H1 (cell line): Measurements from ENCODE around the gene PSME3. TPM values are rescaled to one million over a fixed set of nuclear protein-coding genes. Genes with fewer than 3 reads are reported as not detected.

Experiments
- CTCF ChIA-PET: fragments of 300-600 bp; sonication (Branson Sonifier 250); formaldehyde crosslinking; loops from one replicate; lab custom pipeline; 2021; ENCODE audit not compliant: partially characterized antibody; lab: Charles Lee
- POLR2A ChIA-PET: fragments of 300-600 bp; sonication (Branson Sonifier 250); formaldehyde crosslinking; loops from one replicate; lab custom pipeline; 2021; ENCODE audit warnings: inconsistent platforms; ENCODE audit not compliant: partially characterized antibody; lab: Charles Lee
- DNase-seq, 2 experiments: peaks; one replicate each; pipeline versions ENCODE4 v3.0.0 to v3.0.0-alpha.2; 2010 to 2022; ENCODE audit warnings: low spot score in 2 of 2, low read depth in 1 of 2, mixed read lengths in 1 of 2
- FAIRE-seq: peaks from 2 replicates; lab custom pipeline; 2011; peaks lifted over from hg19 to GRCh38; lab: Jason Lieb, UNC
- H2AFZ ChIP-seq: 2 replicates; pipeline ENCODE4 v1.8.1; 2012; ENCODE audit warnings: low read length, inconsistent platforms
- H2AK5ac ChIP-seq: 2 replicates; pipeline ENCODE4 v1.6.1; 2013; ENCODE audit warnings: low read depth, low read length
- H2BK120ac ChIP-seq: replicated peaks from 2 replicates; pipeline ENCODE3; 2013; ENCODE audit warnings: low read depth, low read length, inconsistent platforms
- H2BK12ac ChIP-seq: 2 replicates; pipeline ENCODE4 v1.6.1; 2013; ENCODE audit warnings: low read depth, low read length
- H2BK15ac ChIP-seq: 2 replicates; pipeline ENCODE4 v1.6.1; 2013; ENCODE audit warnings: low read length
- H2BK20ac ChIP-seq: 2 replicates; pipeline ENCODE4 v1.6.1; 2013; ENCODE audit warnings: low read length
- H2BK5ac ChIP-seq: 2 replicates; pipeline ENCODE4 v1.6.1; 2013; ENCODE audit warnings: low read depth, low read length
- H3K14ac ChIP-seq: 2 replicates; pipeline ENCODE4 v1.6.1; 2013; ENCODE audit warnings: inconsistent platforms; ENCODE audit not compliant: insufficient read length
- H3K18ac ChIP-seq: 2 replicates; pipeline ENCODE4 v1.6.1; 2013; ENCODE audit warnings: low read length; ENCODE audit errors: extremely low read depth
- H3K23ac ChIP-seq: 2 replicates; pipeline ENCODE4 v1.6.1; 2013; ENCODE audit warnings: inconsistent platforms; ENCODE audit not compliant: insufficient read length
- H3K23me2 ChIP-seq: 2 replicates; pipeline ENCODE4 v1.6.1; 2013; ENCODE audit warnings: low read depth, low read length
- H3K27ac ChIP-seq: 2 replicates; pipeline ENCODE4 v1.6.1; 2011; ENCODE audit warnings: low read depth, low read length, inconsistent platforms
- H3K27me3 ChIP-seq, 4 experiments: replicated peaks in 1 of 4; 1 replicate in 1 of 4; 2 replicates in 3 of 4; pipeline versions ENCODE4 v1.6.1 to v1.8.1; 2011 to 2013; ENCODE audit warnings: low read length in 3 of 4, mild to moderate bottlenecking in 3 of 4, inconsistent platforms in 2 of 4, mixed read lengths in 2 of 4, moderate library complexity in 1 of 4; ENCODE audit not compliant: control insufficient read depth in 3 of 4, insufficient read depth in 3 of 4; ENCODE audit errors: extremely low read depth in 1 of 4
- H3K36me3 ChIP-seq, 4 experiments: 2 replicates each; pipeline versions ENCODE4 v1.6.1 to v1.8.1; 2011 to 2013; ENCODE audit warnings: mild to moderate bottlenecking in 4 of 4, low read length in 3 of 4, moderate library complexity in 2 of 4, control low read depth in 1 of 4, inconsistent platforms in 1 of 4; ENCODE audit not compliant: insufficient read depth in 4 of 4, control insufficient read depth in 2 of 4
- H3K4ac ChIP-seq: replicated peaks from 2 replicates; pipeline ENCODE3; 2013; ENCODE audit warnings: low read length, low read depth, mixed read lengths, inconsistent platforms; ENCODE audit not compliant: insufficient read length
- H3K4me1 ChIP-seq, 4 experiments: replicated peaks in 1 of 4; 1 replicate in 1 of 4; 2 replicates in 3 of 4; pipeline versions ENCODE4 v1.6.1 to v1.8.1; 2011 to 2013; ENCODE audit warnings: low read length in 3 of 4, inconsistent platforms in 2 of 4, mixed read lengths in 1 of 4; ENCODE audit not compliant: insufficient read depth in 4 of 4, control insufficient read depth in 3 of 4
- H3K4me2 ChIP-seq, 2 experiments: 2 replicates each; pipeline versions ENCODE4 v1.6.1 to v1.8.1; 2011 to 2013; ENCODE audit warnings: low read depth in 2 of 2, low read length in 2 of 2, control low read depth in 1 of 2, inconsistent platforms in 1 of 2, mild to moderate bottlenecking in 1 of 2; ENCODE audit not compliant: insufficient read depth in 1 of 2
- H3K4me3 ChIP-seq, 4 experiments: fragments of 200-600, 300-600 bp in 1 of 4; sonication (generic), shearing (Covaris generic), sonication (Bioruptor Twin) in 1 of 4; 2 replicates each; pipeline versions ENCODE4 v1.5.1 to v1.8.1; 2011 to 2016; ENCODE audit warnings: low read length in 4 of 4, low read depth in 3 of 4, control low read depth in 2 of 4, inconsistent platforms in 2 of 4, mild to moderate bottlenecking in 2 of 4, mixed read lengths in 1 of 4, moderate library complexity in 1 of 4; ENCODE audit not compliant: insufficient read depth in 2 of 4; ENCODE audit errors: extremely low read depth in 1 of 4
- H3K56ac ChIP-seq: replicated peaks from 2 replicates; pipeline ENCODE3; 2013; ENCODE audit warnings: low read depth, mild to moderate bottlenecking, mixed read lengths, low read length, inconsistent platforms; ENCODE audit not compliant: insufficient read length
- H3K79me1 ChIP-seq: 2 replicates; pipeline ENCODE4 v1.6.1; 2013; ENCODE audit warnings: low read depth, low read length, control low read depth
- H3K79me2 ChIP-seq, 2 experiments: 2 replicates each; pipeline versions ENCODE4 v1.6.1 to v1.8.1; 2012 to 2013; ENCODE audit warnings: low read length in 2 of 2, mild to moderate bottlenecking in 2 of 2, inconsistent platforms in 1 of 2; ENCODE audit not compliant: insufficient read depth in 2 of 2, control insufficient read depth in 1 of 2
- H3K9ac ChIP-seq, 4 experiments: replicated peaks in 1 of 4; 1 replicate in 1 of 4; 2 replicates in 3 of 4; pipeline versions ENCODE4 v1.6.1 to v1.8.1; 2011 to 2013; ENCODE audit warnings: low read depth in 3 of 4, low read length in 3 of 4, control low read depth in 2 of 4, mild to moderate bottlenecking in 2 of 4, moderate library complexity in 2 of 4, inconsistent platforms in 1 of 4; ENCODE audit errors: extremely low read depth in 1 of 4
- H3K9me3 ChIP-seq, 2 experiments: 2 replicates each; pipeline versions ENCODE4 v1.6.1 to v1.8.1; 2012 to 2013; ENCODE audit warnings: mild to moderate bottlenecking in 2 of 2, moderate library complexity in 2 of 2, control low read depth in 1 of 2, inconsistent platforms in 1 of 2, low read depth in 1 of 2, low read length in 1 of 2, mixed read lengths in 1 of 2; ENCODE audit not compliant: insufficient read depth in 2 of 2
- H4K20me1 ChIP-seq, 2 experiments: replicated peaks in 1 of 2; 2 replicates each; pipeline versions ENCODE3 to v1.8.1; 2011 to 2013; ENCODE audit warnings: inconsistent platforms in 2 of 2, low read length in 2 of 2, mild to moderate bottlenecking in 1 of 2; ENCODE audit not compliant: insufficient read depth in 2 of 2, control insufficient read depth in 1 of 2
- H4K5ac ChIP-seq: 2 replicates; pipeline ENCODE4 v1.6.1; 2013; ENCODE audit warnings: low read length, low read depth, mixed read lengths, inconsistent platforms; ENCODE audit not compliant: insufficient read length
- H4K8ac ChIP-seq: 2 replicates; pipeline ENCODE4 v1.8.0; 2013; ENCODE audit warnings: mild to moderate bottlenecking, moderate library complexity, low read length, inconsistent platforms; ENCODE audit not compliant: insufficient read depth; ENCODE audit errors: extremely low read depth
- H4K91ac ChIP-seq: replicated peaks from 2 replicates; pipeline ENCODE3; 2013; ENCODE audit warnings: low read length, mixed read lengths, inconsistent platforms; ENCODE audit not compliant: insufficient read length
- BACH1 ChIP-seq: IDR thresholded peaks from 2 replicates; pipeline ENCODE4 v1.6.1; 2012; ENCODE audit warnings: low read length, improper control_type of control experiment
- CBX8 ChIP-seq: fragments of 300-800, 300-1000 bp; sonication (generic); IDR thresholded peaks from 2 replicates; pipeline ENCODE4 v1.7.1; 2016; ENCODE audit warnings: low read depth, low read length, borderline replicate concordance
- CEBPB ChIP-seq: IDR thresholded peaks from 2 replicates; pipeline ENCODE4 v1.6.1; 2012; ENCODE audit warnings: low read depth, low read length
- CREB1 ChIP-seq: IDR thresholded peaks from 2 replicates; pipeline ENCODE4 v1.6.1; 2012; ENCODE audit warnings: inconsistent platforms
- EP300 ChIP-seq, 2 experiments: IDR thresholded peaks; 1 replicate in 1 of 2; 2 replicates in 1 of 2; pipeline ENCODE4 v1.6.1; 2011 to 2012; ENCODE audit warnings: low read depth in 2 of 2, low read length in 2 of 2, mild to moderate bottlenecking in 2 of 2, borderline replicate concordance in 1 of 2, inconsistent platforms in 1 of 2, moderate library complexity in 1 of 2
- GABPA ChIP-seq: IDR thresholded peaks from 2 replicates; pipeline ENCODE4 v1.6.1; 2011; ENCODE audit warnings: mild to moderate bottlenecking, low read length, moderate library complexity, borderline replicate concordance; ENCODE audit not compliant: insufficient read depth
- KDM4A ChIP-seq: IDR thresholded peaks from one replicate; pipeline ENCODE4 v1.7.1; 2012; ENCODE audit warnings: low read depth, mild to moderate bottlenecking, moderate library complexity, low read length, inconsistent platforms; ENCODE audit not compliant: severe bottlenecking
- KDM5A ChIP-seq: fragments of 200-600 bp; IDR thresholded peaks from 2 replicates; pipeline ENCODE4 v1.7.1; 2012; ENCODE audit warnings: mild to moderate bottlenecking, low read length, inconsistent platforms, mixed read lengths
- MAFK ChIP-seq: IDR thresholded peaks from 2 replicates; pipeline ENCODE4 v1.6.1; 2012; ENCODE audit warnings: low read depth, mild to moderate bottlenecking, improper control_type of control experiment, low read length
- RBBP5 ChIP-seq: IDR thresholded peaks from 2 replicates; pipeline ENCODE4 v1.7.1; 2012; ENCODE audit warnings: low read depth, mild to moderate bottlenecking, inconsistent platforms, low read length, moderate library complexity, borderline replicate concordance
- SP1 ChIP-seq: IDR thresholded peaks from 2 replicates; pipeline ENCODE4 v1.6.1; 2011; ENCODE audit warnings: low read depth, low read length
- SUZ12 ChIP-seq: fragments of 200-600 bp; sonication (generic); IDR thresholded peaks from 2 replicates; pipeline ENCODE4 v1.6.1; 2012; ENCODE audit warnings: mild to moderate bottlenecking, inconsistent platforms, low read length, moderate library complexity, mixed read lengths
- TAF1 ChIP-seq: IDR thresholded peaks from 2 replicates; pipeline ENCODE4 v1.6.1; 2011; ENCODE audit warnings: mild to moderate bottlenecking, low read depth, low read length
- WGBS, 2 experiments: shearing (Covaris generic) in 1 of 2; methylation state at CpG; one replicate each; pipeline versions ENCODE4 v1.1.6 to v1.1.7; 2013 to 2015; ENCODE audit warnings: low lambda C conversion rate in 2 of 2, mixed read lengths in 2 of 2, inconsistent platforms in 1 of 2, low coverage in 1 of 2, missing lambda C conversion rate in 1 of 2; ENCODE audit not compliant: insufficient replicate concordance in 2 of 2, insufficient coverage in 1 of 2, insufficient read length in 1 of 2; ENCODE audit errors: extremely low coverage in 1 of 2, missing lambda C conversion rate in 1 of 2; 5-methylcytosine and 5-hydroxymethylcytosine counted together
- polyA plus RNA-seq, 7 experiments: library from polyadenylated mRNA; depleted of rRNA in 3 of 7; stranded (reverse) in 5 of 7; unstranded in 2 of 7; fragments of >200 nt in 5 of 7; fragments of 200-250 nt in 2 of 7; gene quantifications; 1 replicate in 5 of 7; 2 replicates in 1 of 7; 4 replicates in 1 of 7; pipeline versions ENCODE4 v1.2.1 to v1.2.3, GENCODE V29; 2011 to 2013; ENCODE audit warnings: missing spikeins in 2 of 7, mixed read lengths in 2 of 7
- total RNA-seq: library from RNA; stranded (reverse); fragmentation: NEBNext Ultra II Directional; extraction: Animal tissue kit (Norgen Biotek cat#: 25700); gene quantifications from 2 replicates; pipeline ENCODE4 v1.2.1, GENCODE V29; 2021
- TF ChIP-seq, protein P1 (sequence below): IDR thresholded peaks from 2 replicates; pipeline ENCODE4 v1.6.1; 2011; ENCODE audit warnings: low read depth, mild to moderate bottlenecking, low read length; ENCODE audit not compliant: insufficient read depth

The PSME3 gene
- total and polyA plus RNA-seq, 2 of the 8 experiments (the other 6 are each of a cell fraction or from before 2014, with no cell fraction given), result 149 to 224 TPM

DNA sequence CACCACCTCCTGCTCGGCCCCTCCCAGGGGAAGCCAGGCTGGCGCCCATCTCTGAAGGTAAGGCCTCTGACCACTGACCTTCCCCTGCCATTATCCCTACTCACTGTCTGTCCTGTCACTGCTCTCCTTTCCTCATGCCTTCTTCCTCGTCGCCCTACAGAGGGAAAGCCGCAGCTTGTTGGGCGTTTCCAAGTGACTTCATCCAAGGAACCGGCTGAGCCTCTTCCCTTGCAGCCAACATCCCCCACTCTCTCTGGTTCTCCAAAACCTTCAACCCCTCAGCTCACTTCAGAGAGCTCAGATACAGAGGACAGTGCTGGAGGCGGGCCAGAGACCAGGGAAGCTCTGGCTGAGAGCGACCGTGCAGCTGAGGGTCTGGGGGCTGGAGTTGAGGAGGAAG, 37.7 kb upstream of the PSME3 start:
- Histone ChIP-seq H3K4me3 (no peak overlapping the region), H4K8ac (no peak overlapping the region), H2AFZ (no peak overlapping the region), H3K23me2 (no peaks in the 10 kb centered on the region), H3K27me3 (peaks cover 0 to 12% (median 8%) of the 10 kb centered on the region in 4 experiments; a peak in 6 of 7 replicates), H3K79me2 (peaks cover 0 to 6% of the 10 kb centered on the region in 2 experiments; a peak in 2 of 4 replicates), H2BK20ac (no peak overlapping the region), H3K4me1 (peaks cover 3 to 5% (median 4%) of the 10 kb centered on the region in 4 experiments; a peak in 6 of 7 replicates), H2BK15ac (no peak overlapping the region), H3K4me2 (no peak overlapping the region), H3K9ac (no peak overlapping the region), H2AK5ac (no peak overlapping the region), H3K27ac (no peak overlapping the region), H3K14ac (no peak overlapping the region), H3K18ac (no peak overlapping the region), H3K56ac (no peak overlapping the region), H2BK12ac (no peak overlapping the region), H2BK5ac (no peak overlapping the region), H4K5ac (no peak overlapping the region), H3K9me3 (peaks cover 5 to 8% of the 10 kb centered on the region in 2 experiments; a peak in 3 of 4 replicates), H3K36me3 (no peaks in the 10 kb centered on the region), H3K4ac (no peak overlapping the region), H2BK120ac (no peak overlapping the region), H4K91ac (no peak overlapping the region), H3K23ac (no peak overlapping the region), H4K20me1 (peaks cover 0 to 2% of the 10 kb centered on the region in 2 experiments), H3K79me1 (no peaks in the 10 kb centered on the region; the same call in 1 of the 2 replicates)
- ChIA-PET CTCF (interaction anchor here (1.0 to 1.7 kb wide), 5 partner anchors 10 to 514 kb away, joined by 3 to 5 read pairs (median 4); no protein-coding TSS in a partner anchor), POLR2A (interaction anchor here (1.1 to 1.4 kb wide), 5 partner anchors 9 to 22 kb away, joined by 3 read pairs; partner anchors contain the start of gene VPS25)
- no peak for DNase-seq
- 87% methylated on average over 10 of the region's 10 CpGs; no CpG with 5 or more reads in 1 of the 2 experiments for WGBS, 2 experiments
- no peak for FAIRE-seq
- TF ChIP-seq SP1, result no peak
- TF ChIP-seq CBX8, result no peak
- TF ChIP-seq, protein P1, sequence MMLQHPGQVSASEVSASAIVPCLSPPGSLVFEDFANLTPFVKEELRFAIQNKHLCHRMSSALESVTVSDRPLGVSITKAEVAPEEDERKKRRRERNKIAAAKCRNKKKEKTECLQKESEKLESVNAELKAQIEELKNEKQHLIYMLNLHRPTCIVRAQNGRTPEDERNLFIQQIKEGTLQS, result no peak
- TF ChIP-seq SUZ12, result no peak
- no peak for TF ChIP-seq MAFK
- TF ChIP-seq KDM4A, result no peak
- no peak for TF ChIP-seq TAF1
- TF ChIP-seq RBBP5, result no peak
- no peak for TF ChIP-seq CREB1
- TF ChIP-seq GABPA, result no peak
- TF ChIP-seq KDM5A, result no peak
- no peak for TF ChIP-seq BACH1
- TF ChIP-seq EP300 (IDR thresholded peaks at IDR 0.05; ENCODE audit: borderline replicate concordance in 1 of 2, low read depth in 2 of 2, low read length in 2 of 2), result no peak
- no peak for TF ChIP-seq CEBPB
